Esophagus squamous epithelium (tissue), 4 donors: ENCODE results near the gene IP6K1.

Source experiments
- CTCF ChIP-seq, 6 experiments: fragments of 450-650 bp in 4 of 6; fragments of 200-600 bp in 2 of 6; sonication (generic) in 2 of 6; IDR thresholded peaks; one replicate each; pipeline ENCODE4 v1.5.1; 2016 to 2019; ENCODE audit warnings: antibody characterized with exemption in 6 of 6, mild to moderate bottlenecking in 4 of 6, moderate library complexity in 4 of 6
- POLR2A ChIP-seq, 4 donors: fragments of 450-650 bp; IDR thresholded peaks; one replicate each; pipeline ENCODE4 v1.6.1; 2017; ENCODE audit warnings: antibody characterized with exemption in 4 of 4, mild to moderate bottlenecking in 4 of 4, moderate library complexity in 3 of 4

GRCh38 chr3:49803465-49804140, 17.3 kb upstream of the IP6K1 start:
- TF ChIP-seq CTCF (IDR thresholded peaks at IDR 0.05) (peak in 3 of 6 experiments; percentile 20 to 54 (median 42)), POLR2A (IDR thresholded peaks at IDR 0.05) (no peak)
